ENCODE results near the gene TXN2. TPM values are rescaled to one million over a fixed set of nuclear protein-coding genes. Genes with fewer than 3 reads are reported as not detected.

Gene TXN2
- total RNA-seq, 1 experiment from 2014 or later, result 58.6 TPM

DNA sequence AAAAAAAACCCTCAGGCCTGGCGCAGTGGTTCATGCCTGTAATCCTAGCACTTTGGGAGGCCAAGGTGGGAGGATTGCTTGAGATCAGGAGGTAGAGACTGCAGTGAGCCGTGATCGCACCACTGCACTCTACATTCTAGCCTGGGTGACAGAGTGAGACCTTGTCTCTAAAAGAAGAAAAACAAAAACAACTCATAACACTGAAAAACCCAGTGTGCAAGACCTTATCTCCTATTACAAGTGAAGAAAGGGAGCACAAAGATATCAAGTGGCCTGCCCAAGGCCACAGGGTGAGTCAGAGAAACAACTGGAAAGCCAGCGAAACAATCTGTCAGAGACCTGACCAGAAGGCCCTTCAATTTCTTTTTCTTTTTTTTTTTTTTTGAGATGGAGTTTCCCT is 2.5 kb downstream of the TXN2 start:
- WGBS (ENCODE audit: extremely low coverage, insufficient read length, low lambda C conversion rate), result no CpG with 5 or more reads among the region's 4 CpGs
- H3K14ac ChIP-seq (ENCODE audit: insufficient read depth, low read length), result no peak overlapping the region
- H3K27ac ChIP-seq (ENCODE audit: insufficient read length, low read depth, low read length), result no peak overlapping the region
- DNase-seq, result no peak
- H3K18ac ChIP-seq (ENCODE audit: insufficient read length, low read depth, low read length), result no peak overlapping the region
- no peaks in the 10 kb centered on the region for H3K9me3 ChIP-seq (ENCODE audit: control insufficient read depth, low read depth, low read length)
- no peak for TF ChIP-seq CTCF (conservative IDR thresholded peaks at IDR 0.05)
- no peak overlapping the region for H3K4me2 ChIP-seq (ENCODE audit: insufficient read depth, insufficient read length, low read length)
- H2AK5ac ChIP-seq (ENCODE audit: insufficient read length, low read length), result no peak overlapping the region
- no peak overlapping the region for H3K9ac ChIP-seq (ENCODE audit: extremely low read depth, insufficient read length, low read length)
- H3K56ac ChIP-seq (ENCODE audit: insufficient read length, low read depth, low read length), result no peak overlapping the region
- Mint-ChIP-seq H3K27ac (no peak overlapping the region), H3K9me3 (peaks cover 0 to 8% of the 10 kb centered on the region in 2 experiments; a peak in 3 of 5 replicates), H3K36me3 (ENCODE audit: insufficient read depth in 1 of 3, low read depth in 3 of 3) (peaks cover 17 to 42% (median 36%) of the 10 kb centered on the region in 3 experiments), H3K27me3 (ENCODE audit: low read depth) (peaks cover 20% of the 10 kb centered on the region), H3K4me3 (no peak overlapping the region), H3K4me1 (peaks cover 4 to 11% of the 10 kb centered on the region in 2 experiments)
- H3K79me2 ChIP-seq (ENCODE audit: insufficient read depth, low read length), result no peaks in the 10 kb centered on the region
- H3K79me1 ChIP-seq (ENCODE audit: insufficient read depth, low read depth, low read length, poor library complexity, severe bottlenecking), result no peaks in the 10 kb centered on the region
- H3K23ac ChIP-seq (ENCODE audit: insufficient read length, low read depth, low read length), result no peak overlapping the region
- H2BK5ac ChIP-seq (ENCODE audit: insufficient read length, low read length), result no peak overlapping the region
- peaks cover 3% of the 10 kb centered on the region; the same call in 1 of the 2 replicates for H3K27me3 ChIP-seq (ENCODE audit: insufficient read depth, low read length)
- no peak overlapping the region for H2AFZ ChIP-seq (ENCODE audit: low read length)
- H3K23me2 ChIP-seq (ENCODE audit: insufficient read length, low read depth, low read length, poor library complexity, severe bottlenecking), result peaks cover 5% of the 10 kb centered on the region
- H2BK120ac ChIP-seq (ENCODE audit: low read depth, low read length, poor library complexity, severe bottlenecking), result no peak overlapping the region
- H3K4ac ChIP-seq (ENCODE audit: low read depth, low read length), result no peak overlapping the region
- H2BK15ac ChIP-seq (ENCODE audit: low read depth, low read length), result no peak overlapping the region
- no peaks in the 10 kb centered on the region for H3K4me1 ChIP-seq (ENCODE audit: insufficient read depth, low read length)
- H4K5ac ChIP-seq (ENCODE audit: insufficient read length, low read depth, low read length), result no peak overlapping the region
- H2BK12ac ChIP-seq (ENCODE audit: insufficient read length, low read depth, low read length), result no peak overlapping the region
- H3T11ph ChIP-seq (ENCODE audit: low read length), result no peak overlapping the region
- H4K8ac ChIP-seq (replicated peaks; ENCODE audit: insufficient read length, low read depth, low read length), result no peak overlapping the region
- H2BK20ac ChIP-seq (ENCODE audit: low read depth, low read length, poor library complexity, severe bottlenecking), result no peak overlapping the region
- no peaks in the 10 kb centered on the region for H4K20me1 ChIP-seq (ENCODE audit: control insufficient read depth, insufficient read depth, insufficient read length)
- H4K91ac ChIP-seq (ENCODE audit: insufficient read length, low read depth, low read length), result no peak overlapping the region
